Naive B cell (primary cell): ENCODE results near the gene CD81. TPM values are rescaled to one million over a fixed set of nuclear protein-coding genes. Genes with fewer than 3 reads are reported as not detected.
A peak's percentile ranks its signal among the peaks of the same experiment; 100 is the strongest.

Source experiments
- ATAC-seq, 2 donors: fragments of 150-1000 bp; cut with Tn5 transposase; 2 replicates each; pipeline ENCODE4 v1.10.0; 2021; ENCODE audit warnings: low read depth in 2 of 2, mild to moderate bottlenecking in 2 of 2, moderate library complexity in 2 of 2
- DNase-seq: peaks from one replicate; pipeline ENCODE4 v3.0.0; 2022
- H3K27ac Mint-ChIP-seq, 6 donors: one replicate each; pipeline ENCODE4 v1.8.0; 2020 to 2022; ENCODE audit warnings: mild to moderate bottlenecking in 6 of 6, mixed read lengths in 6 of 6, moderate library complexity in 5 of 6, inconsistent platforms in 2 of 6
- H3K27me3 Mint-ChIP-seq, 3 donors: one replicate each; pipeline ENCODE4 v1.8.0; 2021 to 2022; ENCODE audit warnings: mixed read lengths in 3 of 3, mild to moderate bottlenecking in 1 of 3
- H3K36me3 Mint-ChIP-seq, 2 donors: one replicate each; pipeline ENCODE4 v1.8.0; 2020 to 2022; ENCODE audit warnings: mixed read lengths in 2 of 2, inconsistent platforms in 1 of 2, mild to moderate bottlenecking in 1 of 2
- H3K4me1 Mint-ChIP-seq, 3 donors: one replicate each; pipeline ENCODE4 v1.8.0; 2020 to 2022; ENCODE audit warnings: mixed read lengths in 3 of 3, inconsistent platforms in 1 of 3, mild to moderate bottlenecking in 1 of 3, moderate library complexity in 1 of 3
- H3K4me3 Mint-ChIP-seq, 8 donors: one replicate each; pipeline ENCODE4 v1.8.0; 2020 to 2022; ENCODE audit warnings: mild to moderate bottlenecking in 8 of 8, mixed read lengths in 8 of 8, moderate library complexity in 8 of 8, inconsistent platforms in 2 of 8
- H3K9me3 Mint-ChIP-seq, 7 donors: one replicate each; pipeline ENCODE4 v1.8.0; 2020 to 2022; ENCODE audit warnings: mixed read lengths in 7 of 7, mild to moderate bottlenecking in 5 of 7, inconsistent platforms in 2 of 7, moderate library complexity in 1 of 7
- polyA plus RNA-seq, 6 donors: library from polyadenylated mRNA; unstranded; fragments of 300-500 nt; fragmentation: Illumina TruSeq; gene quantifications; one replicate each; pipeline ENCODE4 v1.2.3, GENCODE V29; 2021; ENCODE audit warnings: low read depth in 6 of 6

Gene CD81
- polyA plus RNA-seq, 6 donors from 2014 or later = 110 to 279 (median 240) TPM

- ATAC-seq (no peak), DNase-seq (no peak)
- no peak overlapping the region for H3K4me3 Mint-ChIP-seq
- no peaks in the 10 kb centered on the region for H3K9me3 Mint-ChIP-seq
- H3K36me3 Mint-ChIP-seq = no peaks in the 10 kb centered on the region
- no peak overlapping the region for H3K27ac Mint-ChIP-seq
- peaks cover 0 to 4% (median 0%) of the 10 kb centered on the region in 3 donors for H3K27me3 Mint-ChIP-seq
- H3K4me1 Mint-ChIP-seq = peaks cover 0 to 3% (median 0%) of the 10 kb centered on the region in 3 donors
Observed at GRCh38 chr11:2421226-2421994, 44.3 kb downstream of the CD81 start.

GRCh38 chr11:2421996-2422395 lies 44.9 kb downstream of the CD81 start:
- H3K4me3 Mint-ChIP-seq = no peak overlapping the region
- H3K4me1 Mint-ChIP-seq = peaks cover 0 to 3% (median 0%) of the 10 kb centered on the region in 3 donors
- H3K27ac Mint-ChIP-seq = no peak overlapping the region
- H3K36me3 Mint-ChIP-seq = no peaks in the 10 kb centered on the region
- ATAC-seq = no peak
- no peaks in the 10 kb centered on the region for H3K9me3 Mint-ChIP-seq
- H3K27me3 Mint-ChIP-seq = peaks cover 0 to 4% (median 0%) of the 10 kb centered on the region in 3 donors
- DNase-seq = no peak

DNA sequence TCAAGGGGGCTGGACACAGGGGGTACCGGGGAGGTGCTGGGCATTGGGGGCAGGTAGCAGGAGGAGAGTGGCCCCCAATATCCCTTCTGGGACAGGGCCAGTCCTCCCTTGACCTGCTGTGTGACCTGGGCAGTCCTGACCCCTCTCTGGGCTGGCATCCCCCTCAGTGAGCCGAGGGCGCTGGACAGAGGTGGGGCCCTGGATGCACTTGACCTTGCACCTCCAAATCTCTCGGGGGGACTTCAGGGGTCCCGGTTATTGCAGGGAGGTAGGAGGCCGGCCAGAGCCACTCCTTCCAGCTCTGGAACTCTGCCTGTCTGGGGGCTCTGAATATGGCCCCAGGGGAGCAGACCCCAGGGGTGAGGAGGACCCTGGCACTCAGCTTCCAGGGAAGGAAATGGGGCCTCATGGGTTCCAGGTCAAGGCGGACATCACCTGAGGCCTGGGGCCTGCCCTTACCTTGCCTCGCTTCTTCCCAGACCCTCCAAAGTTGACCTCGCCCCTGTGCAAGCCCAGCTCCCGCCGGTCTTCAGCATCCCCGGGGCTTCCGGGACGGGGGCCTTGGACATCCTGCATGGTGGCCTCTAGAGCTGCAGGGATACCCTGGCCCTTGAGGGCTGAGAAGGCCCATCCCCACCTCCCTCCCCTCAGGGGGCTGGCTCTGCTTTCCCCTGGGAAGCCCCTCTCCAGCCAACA lies 45.5 kb downstream of the CD81 start:
- H3K9me3 Mint-ChIP-seq = no peaks in the 10 kb centered on the region
- peaks cover 0 to 3% (median 0%) of the 10 kb centered on the region in 3 donors for H3K4me1 Mint-ChIP-seq
- no peak overlapping the region for H3K27ac Mint-ChIP-seq
- H3K4me3 Mint-ChIP-seq = no peak overlapping the region
- H3K36me3 Mint-ChIP-seq = no peaks in the 10 kb centered on the region
- DNase-seq = no peak
- peaks cover 0 to 4% (median 0%) of the 10 kb centered on the region in 3 donors for H3K27me3 Mint-ChIP-seq
- ATAC-seq = no peak

DNA sequence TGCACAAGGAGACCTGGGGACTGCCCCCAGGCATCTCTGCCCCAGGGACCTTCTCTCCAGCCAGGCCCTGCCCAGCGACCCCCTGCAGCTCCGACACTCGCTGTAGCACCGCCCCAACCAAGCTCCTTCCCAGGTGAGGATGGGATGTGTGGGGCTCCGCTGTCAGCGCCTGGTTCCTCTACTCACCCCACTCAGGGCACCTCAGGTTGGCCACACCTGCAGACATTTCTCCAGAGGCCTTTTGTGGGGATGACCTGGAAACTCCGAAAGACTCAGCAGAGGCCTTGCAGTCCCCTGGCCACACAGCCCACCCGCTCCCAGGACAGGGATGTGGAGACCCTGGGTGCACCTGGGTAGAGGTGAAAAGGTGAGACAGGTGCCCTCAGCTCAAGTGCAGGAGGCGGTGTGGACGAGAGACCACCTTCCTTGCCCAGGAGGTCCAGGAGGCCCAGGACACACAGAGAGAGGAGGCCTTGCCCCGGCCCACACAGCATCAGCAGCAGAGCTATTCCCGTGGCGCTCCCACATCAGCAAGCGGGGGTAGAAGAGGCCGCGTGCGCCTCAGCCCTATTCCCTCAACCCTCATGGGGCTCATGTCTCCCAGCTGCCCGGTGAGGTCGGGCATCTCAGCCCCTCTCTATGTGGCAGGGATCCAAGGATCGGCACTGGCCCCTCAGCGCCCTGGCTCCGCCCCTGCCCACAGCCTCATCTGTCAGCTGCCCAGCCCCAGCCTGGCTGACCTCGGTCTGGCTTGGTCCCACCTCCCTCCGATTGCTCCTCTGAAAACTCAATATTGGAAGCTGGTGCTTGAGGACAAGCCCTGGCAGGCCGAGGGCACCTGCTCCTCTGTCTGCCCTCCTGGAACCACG lies 46.3 kb downstream of the CD81 start:
- H3K36me3 Mint-ChIP-seq = no peaks in the 10 kb centered on the region
- ATAC-seq = no peak
- H3K9me3 Mint-ChIP-seq = no peaks in the 10 kb centered on the region
- peaks cover 0 to 3% (median 0%) of the 10 kb centered on the region in 3 donors for H3K4me1 Mint-ChIP-seq
- peaks cover 0 to 4% (median 0%) of the 10 kb centered on the region in 3 donors for H3K27me3 Mint-ChIP-seq
- H3K27ac Mint-ChIP-seq = no peak overlapping the region
- H3K4me3 Mint-ChIP-seq = no peak overlapping the region
- DNase-seq = no peak

DNA sequence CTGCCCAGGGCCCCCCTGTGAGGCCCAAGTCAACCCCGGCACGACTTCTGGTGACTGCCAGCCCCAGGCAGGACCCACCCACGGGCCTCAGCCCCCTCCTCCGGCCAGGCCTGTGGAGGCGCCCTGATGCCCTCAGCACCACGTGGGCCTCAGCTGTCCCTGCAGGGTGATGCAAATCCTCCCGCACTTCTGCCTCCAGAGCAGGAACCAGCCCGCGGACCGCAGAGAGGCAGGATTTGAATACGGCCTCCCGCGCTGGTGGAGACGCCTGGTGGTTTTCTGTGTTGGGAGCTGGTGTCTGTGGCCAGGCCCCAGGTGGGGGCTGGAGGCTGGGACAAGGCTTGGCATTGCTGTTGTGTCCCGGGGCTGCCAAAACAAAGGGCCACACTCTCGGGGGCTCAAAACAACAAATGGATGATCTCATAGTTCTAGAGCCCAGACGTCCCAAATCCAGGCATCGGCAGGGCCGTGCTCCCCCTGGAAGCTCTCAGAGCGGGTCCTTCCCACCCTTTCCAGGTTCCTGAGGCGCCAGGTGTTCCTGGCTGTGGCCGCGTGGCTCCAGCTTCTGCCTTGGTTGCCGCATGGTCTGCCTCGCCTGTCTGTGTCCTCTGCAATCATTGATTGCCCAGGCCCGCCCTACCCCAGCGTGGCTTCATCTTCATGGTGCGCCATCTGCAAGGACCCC lies 47.8 kb downstream of the CD81 start:
- H3K27ac Mint-ChIP-seq = no peak overlapping the region
- no peak overlapping the region for H3K4me3 Mint-ChIP-seq

DNA sequence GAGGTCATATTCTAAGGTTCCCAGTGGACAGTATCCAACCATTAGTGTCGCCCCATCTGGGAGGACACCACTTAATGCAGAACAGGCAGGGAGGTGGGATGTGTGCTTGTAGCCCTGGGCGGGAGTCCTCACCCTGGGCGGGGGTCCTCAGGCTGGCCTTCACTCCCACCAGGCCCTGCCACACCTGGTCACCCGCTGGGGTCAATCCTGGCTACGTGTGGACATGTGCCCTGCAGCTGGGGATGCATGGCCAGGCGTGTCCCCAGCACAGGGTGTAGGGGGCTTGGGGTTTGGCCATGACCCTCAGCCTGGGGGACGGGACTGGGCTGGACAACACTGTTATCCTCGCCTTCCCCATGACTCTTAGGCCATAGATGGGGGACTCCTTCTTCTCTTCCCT lies 48.4 kb downstream of the CD81 start:
- H3K4me3 Mint-ChIP-seq = no peak overlapping the region
- no peaks in the 10 kb centered on the region for H3K36me3 Mint-ChIP-seq
- DNase-seq (no peak), ATAC-seq (no peak)
- H3K9me3 Mint-ChIP-seq = no peaks in the 10 kb centered on the region
- H3K4me1 Mint-ChIP-seq = no peaks in the 10 kb centered on the region
- H3K27ac Mint-ChIP-seq = no peak overlapping the region
- H3K27me3 Mint-ChIP-seq = peaks cover 0 to 4% (median 0%) of the 10 kb centered on the region in 3 donors

More for the DNA sequence above, 47.8 kb downstream of the CD81 start:
- peaks cover 0 to 4% (median 0%) of the 10 kb centered on the region in 3 donors for H3K27me3 Mint-ChIP-seq
- H3K9me3 Mint-ChIP-seq = no peaks in the 10 kb centered on the region
- H3K4me1 Mint-ChIP-seq = no peaks in the 10 kb centered on the region
- H3K36me3 Mint-ChIP-seq = no peaks in the 10 kb centered on the region
- no peak for ATAC-seq
- no peak for DNase-seq

- H3K27ac Mint-ChIP-seq = no peak overlapping the region
- DNase-seq (no peak), ATAC-seq (no peak)
- no peaks in the 10 kb centered on the region for H3K4me1 Mint-ChIP-seq
- peaks cover 0 to 4% (median 0%) of the 10 kb centered on the region in 3 donors for H3K27me3 Mint-ChIP-seq
- no peaks in the 10 kb centered on the region for H3K9me3 Mint-ChIP-seq
- H3K36me3 Mint-ChIP-seq = no peaks in the 10 kb centered on the region
- H3K4me3 Mint-ChIP-seq = no peak overlapping the region
Observed at GRCh38 chr11:2426221-2426620, 49.1 kb downstream of the CD81 start.

DNA sequence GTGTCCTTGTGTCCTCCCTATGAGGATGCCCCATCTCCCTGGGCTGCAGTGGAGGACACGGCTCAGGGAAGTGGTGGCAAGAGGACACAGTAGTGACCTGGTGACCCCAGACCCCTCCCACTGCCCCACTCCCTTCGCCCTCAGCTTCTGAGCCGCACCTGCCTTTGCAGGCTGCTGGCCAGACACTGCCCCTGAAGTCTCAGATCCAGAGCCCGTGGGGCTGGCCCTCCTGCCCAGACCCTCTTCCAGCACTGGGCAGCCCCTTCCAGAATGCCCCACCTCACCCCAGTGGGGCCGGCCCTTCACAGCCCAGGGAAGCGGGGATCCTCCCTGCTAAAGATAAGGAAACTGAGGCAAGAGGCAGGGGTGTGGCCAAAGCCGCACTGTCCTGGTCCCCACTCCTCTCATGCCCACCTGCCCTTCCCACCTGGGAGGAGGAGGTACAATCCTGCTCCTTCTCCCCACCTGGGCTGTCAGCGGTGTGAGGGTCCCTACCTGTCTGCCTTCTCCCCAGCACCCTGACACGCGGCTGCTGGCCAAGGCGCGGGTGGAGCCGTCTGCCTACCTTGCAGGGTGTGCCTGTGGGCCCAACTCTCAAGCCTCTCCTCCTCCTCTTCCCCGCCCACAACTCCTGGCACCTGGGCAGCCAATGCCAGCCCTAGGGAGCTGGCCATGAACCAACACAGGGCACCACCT lies 49.9 kb downstream of the CD81 start:
- Mint-ChIP-seq H3K27ac (no peak overlapping the region), H3K4me3 (no peak overlapping the region), H3K9me3 (no peaks in the 10 kb centered on the region), H3K4me1 (no peaks in the 10 kb centered on the region), H3K36me3 (no peaks in the 10 kb centered on the region), H3K27me3 (peaks cover 0 to 5% (median 0%) of the 10 kb centered on the region in 3 donors)
- ATAC-seq = no peak
- DNase-seq = no peak

DNA sequence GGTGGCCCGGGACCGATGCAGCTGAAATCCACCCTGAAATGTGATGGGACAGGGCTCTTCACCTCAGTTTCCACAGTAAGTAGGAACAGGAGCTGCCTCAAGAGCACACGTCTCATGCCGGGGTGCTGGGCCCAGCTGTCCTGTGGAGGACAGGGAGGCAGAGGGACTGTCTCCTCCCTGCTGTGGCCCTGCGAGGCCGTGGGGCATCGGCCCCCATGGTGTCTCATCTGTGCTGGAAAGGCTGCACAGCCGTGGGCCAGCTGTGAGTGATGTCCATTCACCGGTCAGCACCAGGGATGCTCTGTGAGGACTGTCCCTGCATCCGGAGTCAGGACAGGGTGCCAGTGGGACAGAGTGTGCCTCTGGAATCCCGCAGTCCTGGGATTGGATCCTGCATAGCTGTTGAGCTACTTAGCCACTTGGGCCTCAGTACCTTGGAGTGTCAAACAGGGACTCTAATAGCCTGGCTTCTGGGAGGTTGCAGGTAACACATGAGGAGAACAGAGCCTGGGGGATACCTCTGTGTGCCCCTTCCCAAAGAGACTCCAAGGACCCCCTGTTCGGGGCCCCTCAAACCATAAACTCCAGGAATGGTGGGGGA lies 50.7 kb downstream of the CD81 start:
- H3K4me3 Mint-ChIP-seq = no peak overlapping the region
- ATAC-seq (peak in 1 of 2 donors; percentile 6), DNase-seq (no peak)
- peaks cover 0 to 5% (median 0%) of the 10 kb centered on the region in 3 donors for H3K27me3 Mint-ChIP-seq
- no peaks in the 10 kb centered on the region for H3K4me1 Mint-ChIP-seq
- peak overlapping the region in 1 of 6 donors; percentile 42 for H3K27ac Mint-ChIP-seq
- H3K36me3 Mint-ChIP-seq = no peaks in the 10 kb centered on the region
- H3K9me3 Mint-ChIP-seq = no peaks in the 10 kb centered on the region

DNA sequence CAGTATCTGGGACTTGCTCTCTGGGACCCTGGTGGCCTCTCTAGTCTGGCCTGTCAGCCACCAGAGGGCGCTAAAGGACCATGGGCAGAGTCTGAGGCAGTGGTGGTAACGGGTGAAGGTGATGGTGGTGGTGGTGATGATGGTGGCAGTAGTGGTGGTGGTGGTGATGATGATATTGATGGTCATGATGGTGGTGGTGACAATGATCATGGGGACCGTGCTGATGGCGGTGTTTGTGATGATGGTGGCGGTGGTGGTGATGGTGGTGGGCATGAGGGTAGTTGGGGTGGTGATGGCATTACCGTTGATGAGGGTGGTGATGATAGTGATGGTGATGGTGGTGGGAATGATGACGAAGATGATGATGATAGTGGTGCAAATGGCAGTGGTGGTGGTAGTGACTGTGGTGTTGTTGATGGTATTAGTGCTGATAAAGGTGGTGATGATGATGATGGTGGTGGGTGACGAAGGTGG lies 51.2 kb downstream of the CD81 start:
- ATAC-seq (peak; percentile 93 to 98), DNase-seq (peak; percentile 78)
- Mint-ChIP-seq H3K36me3 (no peaks in the 10 kb centered on the region), H3K9me3 (no peaks in the 10 kb centered on the region), H3K27ac (no peak overlapping the region), H3K4me1 (no peaks in the 10 kb centered on the region), H3K27me3 (peaks cover 0 to 5% (median 0%) of the 10 kb centered on the region in 3 donors), H3K4me3 (no peak overlapping the region)

- DNase-seq = no peak
- Mint-ChIP-seq H3K36me3 (no peaks in the 10 kb centered on the region), H3K4me1 (no peaks in the 10 kb centered on the region), H3K4me3 (no peak overlapping the region), H3K27ac (peak overlapping the region in 1 of 6 donors; percentile 73), H3K27me3 (peaks cover 0 to 5% (median 0%) of the 10 kb centered on the region in 3 donors), H3K9me3 (no peaks in the 10 kb centered on the region)
- no peak for ATAC-seq
Observed at GRCh38 chr11:2431395-2431794, 54.3 kb downstream of the CD81 start.

- Mint-ChIP-seq H3K36me3 (no peaks in the 10 kb centered on the region), H3K27me3 (peaks cover 0 to 8% (median 1%) of the 10 kb centered on the region in 3 donors), H3K9me3 (no peaks in the 10 kb centered on the region), H3K4me1 (no peaks in the 10 kb centered on the region), H3K4me3 (no peak overlapping the region), H3K27ac (no peak overlapping the region)
- DNase-seq = no peak
- no peak for ATAC-seq
Observed at GRCh38 chr11:2432171-2432621, 55.1 kb downstream of the CD81 start.
